Astrocyte of the cerebellum (primary cell): ENCODE data around the gene TOPAZ1.

Experiments
- DNase-seq: peaks from one replicate; pipeline ENCODE4 v3.0.0-alpha.2; 2011; ENCODE audit warnings: low read depth
- H3K4me3 ChIP-seq: 2 replicates; pipeline ENCODE4 v1.5.1; 2011; ENCODE audit warnings: mild to moderate bottlenecking, low read depth, low read length, moderate library complexity
- CTCF ChIP-seq: IDR thresholded peaks from 2 replicates; pipeline ENCODE4 v1.5.1; 2012; ENCODE audit warnings: low read length, low read depth, moderate library complexity, mild to moderate bottlenecking; ENCODE audit errors: missing control alignments
- in situ Hi-C: cut with HindIII; loops from 2 replicates; pipeline ENCODE4 v1.10.0; 2017; ENCODE audit warnings: low sequenced_read_pairs

Gene TOPAZ1

GRCh38 chr3:44318891-44319311, 77.2 kb downstream of the TOPAZ1 start:
- TF ChIP-seq CTCF: no peak
- DNase-seq: no peak
- in situ Hi-C loops: no loop called here
- H3K4me3 ChIP-seq: no peak overlapping the region

- no peak overlapping the region for H3K4me3 ChIP-seq
- DNase-seq: no peak
- no peak for TF ChIP-seq CTCF
- in situ Hi-C loops: no loop called here
These were observed 79.6 kb downstream of the TOPAZ1 start for GRCh38 chr3:44321335-44321734.

GRCh38 chr3:44323341-44323955, 81.8 kb downstream of the TOPAZ1 start:
- in situ Hi-C loops: no loop called here
- H3K4me3 ChIP-seq: no peak overlapping the region
- DNase-seq: peak; percentile 53
- TF ChIP-seq CTCF: peak; percentile 83

GRCh38 chr3:44324584-44324983, 82.9 kb downstream of the TOPAZ1 start:
- no peak for TF ChIP-seq CTCF
- in situ Hi-C loops: no loop called here
- no peak for DNase-seq
- no peak overlapping the region for H3K4me3 ChIP-seq

GRCh38 chr3:44326019-44326418, 84.3 kb downstream of the TOPAZ1 start:
- DNase-seq: no peak
- TF ChIP-seq CTCF: no peak
- no peak overlapping the region for H3K4me3 ChIP-seq
- in situ Hi-C loops: no loop called here

- in situ Hi-C loops: no loop called here
- no peak for DNase-seq
- no peak overlapping the region for H3K4me3 ChIP-seq
- TF ChIP-seq CTCF: no peak
These were observed 84.8 kb downstream of the TOPAZ1 start for GRCh38 chr3:44326515-44326914.
